ENCODE data around the gene ZNF496.

Gene ZNF496

DNA sequence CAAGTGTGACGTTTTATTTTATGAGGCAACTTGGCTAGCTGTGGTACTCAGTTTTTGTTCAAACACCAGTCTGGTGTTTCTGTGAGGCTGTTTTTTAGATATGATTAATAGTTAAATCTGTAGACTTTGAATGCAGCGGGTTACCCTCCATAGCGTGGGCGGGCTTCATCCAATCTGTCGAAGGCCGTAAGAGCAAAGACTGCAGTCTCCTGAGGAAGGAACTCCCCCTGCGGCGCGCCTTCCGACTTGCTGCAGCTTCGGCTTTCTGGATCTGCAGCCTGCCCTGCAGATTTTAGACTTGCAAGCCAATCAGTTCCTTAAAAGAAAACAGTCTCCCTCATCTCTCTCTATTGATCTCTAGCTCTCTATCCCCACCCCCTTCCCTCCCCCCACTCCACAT is 4.2 kb upstream of the ZNF496 start:
- no peaks in the 10 kb centered on the region for H3K27me3 ChIP-seq (ENCODE audit: control insufficient read depth, insufficient read depth, low read length)
- H3K9me3 ChIP-seq (replicated peaks; ENCODE audit: low read length) = no peaks in the 10 kb centered on the region
- H3K4me3 ChIP-seq (ENCODE audit: low read length) = no peak overlapping the region
- H3K4me1 ChIP-seq (ENCODE audit: control insufficient read depth, insufficient read depth, low read length) = peaks cover 22% of the 10 kb centered on the region
- no peak overlapping the region for H3K9ac ChIP-seq (ENCODE audit: low read depth, low read length)
- no peak overlapping the region for H3K4me2 ChIP-seq (ENCODE audit: low read length)
- peaks cover 16% of the 10 kb centered on the region for H3K36me3 ChIP-seq (ENCODE audit: insufficient read depth, low read length)

DNA sequence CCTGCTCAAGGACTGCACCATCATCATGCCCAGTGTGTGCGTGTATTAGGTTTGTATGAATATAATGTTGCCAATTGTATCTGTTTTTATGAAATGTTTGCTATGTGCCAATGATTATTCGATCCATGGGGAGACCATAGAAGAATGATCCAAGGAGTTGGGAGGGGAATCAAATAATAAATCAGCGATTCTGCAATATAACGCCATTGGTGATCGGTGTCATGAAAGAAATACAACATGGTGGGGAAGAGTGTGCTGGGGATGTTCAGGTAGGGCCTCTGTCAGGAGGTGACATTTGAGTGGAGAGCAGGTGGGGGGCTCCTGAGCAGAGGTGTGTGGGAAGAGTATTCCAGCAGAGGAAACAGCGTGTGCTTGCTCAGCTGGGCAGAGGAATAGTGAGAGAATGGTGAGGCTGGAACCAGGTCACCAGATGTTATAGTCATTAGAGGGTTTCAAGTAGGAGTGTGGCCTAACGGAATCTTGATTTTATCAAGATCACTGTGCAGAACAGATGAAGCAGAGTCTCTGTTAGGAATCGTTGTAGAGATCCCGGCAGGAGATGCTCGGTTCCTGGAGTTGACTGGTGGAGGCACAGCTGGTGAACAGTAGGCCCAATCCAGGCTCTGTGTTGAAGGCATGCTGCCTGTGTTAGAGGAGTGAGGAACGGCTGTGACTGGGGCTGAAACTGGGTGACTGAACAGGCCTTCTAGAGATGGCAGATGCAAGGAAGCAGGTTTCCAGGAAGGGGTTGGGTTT is 2.9 kb upstream of the ZNF496 start:
- Histone ChIP-seq H3K4me1 (ENCODE audit: control insufficient read depth, insufficient read depth, low read length) (peaks cover 31% of the 10 kb centered on the region), H3K4me3 (ENCODE audit: low read length) (no peak overlapping the region), H3K36me3 (ENCODE audit: insufficient read depth, low read length) (peaks cover 14% of the 10 kb centered on the region), H3K27me3 (ENCODE audit: control insufficient read depth, insufficient read depth, low read length) (no peaks in the 10 kb centered on the region), H3K4me2 (ENCODE audit: low read length) (no peak overlapping the region), H3K9me3 (replicated peaks; ENCODE audit: low read length) (no peaks in the 10 kb centered on the region), H3K9ac (ENCODE audit: low read depth, low read length) (no peak overlapping the region)

GRCh38 chr1:247332623-247333361 is 1.1 kb upstream of the ZNF496 start:
- H3K9ac ChIP-seq (ENCODE audit: low read depth, low read length) = peak overlapping the region; percentile 99
- peaks cover 22% of the 10 kb centered on the region for H3K4me1 ChIP-seq (ENCODE audit: control insufficient read depth, insufficient read depth, low read length)
- peak overlapping the region; percentile 97 for H3K4me3 ChIP-seq (ENCODE audit: low read length)
- no peaks in the 10 kb centered on the region for H3K27me3 ChIP-seq (ENCODE audit: control insufficient read depth, insufficient read depth, low read length)
- H3K36me3 ChIP-seq (ENCODE audit: insufficient read depth, low read length) = peaks cover 30% of the 10 kb centered on the region
- H3K4me2 ChIP-seq (ENCODE audit: low read length) = peak overlapping the region; percentile 94
- no peaks in the 10 kb centered on the region for H3K9me3 ChIP-seq (replicated peaks; ENCODE audit: low read length)

- Histone ChIP-seq H3K4me2 (ENCODE audit: low read length) (peak overlapping the region; percentile 94), H3K9ac (ENCODE audit: low read depth, low read length) (peak overlapping the region; percentile 99), H3K4me3 (ENCODE audit: low read length) (peak overlapping the region; percentile 97), H3K27me3 (ENCODE audit: control insufficient read depth, insufficient read depth, low read length) (no peaks in the 10 kb centered on the region), H3K4me1 (ENCODE audit: control insufficient read depth, insufficient read depth, low read length) (peaks cover 22% of the 10 kb centered on the region), H3K9me3 (replicated peaks; ENCODE audit: low read length) (no peaks in the 10 kb centered on the region), H3K36me3 (ENCODE audit: insufficient read depth, low read length) (peaks cover 35% of the 10 kb centered on the region)
Measured at GRCh38 chr1:247332215-247332622, 552 bp upstream of the ZNF496 start.

DNA sequence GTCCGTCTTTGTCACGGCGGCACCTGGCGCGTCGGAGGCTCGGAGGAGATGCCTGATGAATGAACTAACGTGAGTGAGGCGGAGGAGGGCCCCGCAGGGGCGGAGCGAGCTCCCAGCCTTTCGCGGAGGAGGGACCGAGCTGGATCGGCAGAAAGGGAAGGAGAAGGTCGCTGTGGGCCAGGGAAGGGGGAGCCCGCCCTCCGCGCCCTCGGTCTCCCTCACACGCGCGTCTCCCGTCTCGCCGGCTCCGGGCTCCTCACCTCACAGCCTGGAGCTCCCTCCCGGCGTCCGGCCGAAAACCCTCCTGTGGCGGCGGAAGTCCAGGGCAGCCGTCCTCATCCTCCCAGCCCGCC is 519 bp downstream of the ZNF496 start:
- Histone ChIP-seq H3K4me2 (ENCODE audit: low read length) (peak overlapping the region; percentile 94), H3K9me3 (replicated peaks; ENCODE audit: low read length) (no peaks in the 10 kb centered on the region), H3K4me3 (ENCODE audit: low read length) (peak overlapping the region; percentile 97), H3K36me3 (ENCODE audit: insufficient read depth, low read length) (peaks cover 42% of the 10 kb centered on the region), H3K9ac (ENCODE audit: low read depth, low read length) (peak overlapping the region; percentile 99), H3K4me1 (ENCODE audit: control insufficient read depth, insufficient read depth, low read length) (peaks cover 22% of the 10 kb centered on the region), H3K27me3 (ENCODE audit: control insufficient read depth, insufficient read depth, low read length) (no peaks in the 10 kb centered on the region)

DNA sequence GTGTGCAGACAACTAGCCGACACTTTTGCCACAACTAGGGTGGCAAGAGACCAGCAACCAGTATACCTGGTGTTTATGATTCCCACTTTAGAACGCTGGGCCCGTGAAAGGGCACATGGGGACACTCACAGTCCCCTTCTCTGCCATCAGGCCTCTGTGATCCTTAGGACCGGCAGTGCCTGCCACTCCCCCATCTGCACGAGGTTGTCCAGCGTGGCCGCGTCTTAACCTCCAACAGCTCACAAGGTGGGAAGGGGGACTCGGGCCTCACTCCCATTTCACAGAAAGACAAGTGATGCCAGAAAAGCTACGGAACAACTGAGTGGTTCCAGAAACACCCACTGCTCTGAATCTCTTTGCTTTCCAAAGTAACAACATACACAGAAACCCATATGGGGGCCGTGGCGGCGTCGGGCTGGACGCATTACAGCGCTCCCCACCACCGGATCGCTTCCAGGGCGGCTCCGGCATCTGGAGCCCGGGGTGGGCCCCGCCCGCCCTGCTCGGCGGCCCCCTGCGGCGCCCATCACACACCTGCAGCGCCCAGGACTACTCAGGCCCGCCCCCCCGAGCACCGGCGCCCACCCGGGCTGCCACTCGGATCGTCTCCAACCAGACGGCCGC is 1.0 kb downstream of the ZNF496 start:
- H3K4me3 ChIP-seq (ENCODE audit: low read length) = peak overlapping the region; percentile 97
- peak overlapping the region; percentile 94 for H3K4me2 ChIP-seq (ENCODE audit: low read length)
- H3K36me3 ChIP-seq (ENCODE audit: insufficient read depth, low read length) = peaks cover 43% of the 10 kb centered on the region
- no peaks in the 10 kb centered on the region for H3K27me3 ChIP-seq (ENCODE audit: control insufficient read depth, insufficient read depth, low read length)
- H3K9ac ChIP-seq (ENCODE audit: low read depth, low read length) = peak overlapping the region; percentile 99
- no peaks in the 10 kb centered on the region for H3K9me3 ChIP-seq (replicated peaks; ENCODE audit: low read length)
- H3K4me1 ChIP-seq (ENCODE audit: control insufficient read depth, insufficient read depth, low read length) = peaks cover 22% of the 10 kb centered on the region

DNA sequence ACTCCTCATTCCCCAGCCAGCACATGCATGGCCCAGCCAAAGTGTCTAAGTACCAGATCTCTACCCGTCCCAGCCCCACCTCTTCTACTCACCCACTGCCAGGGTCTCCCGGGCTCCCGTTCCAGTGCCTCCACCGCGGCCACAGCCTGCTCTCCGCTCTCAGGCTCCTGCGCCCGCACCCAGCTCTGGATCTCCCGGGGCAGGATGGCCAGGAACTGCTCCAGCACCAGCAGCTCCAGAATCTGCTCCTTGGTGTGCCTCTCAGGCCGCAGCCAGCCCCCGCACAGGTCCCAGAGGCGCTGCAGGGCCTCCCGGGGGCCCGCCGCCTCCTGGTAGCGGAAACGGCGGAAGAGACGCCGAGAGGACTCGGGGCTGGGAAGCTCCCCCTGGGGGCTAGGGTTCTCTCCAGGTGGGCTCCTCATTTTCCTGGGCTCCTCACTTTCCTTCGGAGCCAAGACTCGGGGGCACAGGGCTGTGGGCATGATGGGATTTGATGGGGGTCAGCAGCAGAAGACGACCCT is 2.5 kb downstream of the ZNF496 start:
- no peak overlapping the region for H3K4me2 ChIP-seq (ENCODE audit: low read length)
- no peaks in the 10 kb centered on the region for H3K9me3 ChIP-seq (replicated peaks; ENCODE audit: low read length)
- no peak overlapping the region for H3K4me3 ChIP-seq (ENCODE audit: low read length)
- H3K4me1 ChIP-seq (ENCODE audit: control insufficient read depth, insufficient read depth, low read length) = peaks cover 22% of the 10 kb centered on the region
- H3K36me3 ChIP-seq (ENCODE audit: insufficient read depth, low read length) = peaks cover 49% of the 10 kb centered on the region
- no peaks in the 10 kb centered on the region for H3K27me3 ChIP-seq (ENCODE audit: control insufficient read depth, insufficient read depth, low read length)
- H3K9ac ChIP-seq (ENCODE audit: low read depth, low read length) = no peak overlapping the region

DNA sequence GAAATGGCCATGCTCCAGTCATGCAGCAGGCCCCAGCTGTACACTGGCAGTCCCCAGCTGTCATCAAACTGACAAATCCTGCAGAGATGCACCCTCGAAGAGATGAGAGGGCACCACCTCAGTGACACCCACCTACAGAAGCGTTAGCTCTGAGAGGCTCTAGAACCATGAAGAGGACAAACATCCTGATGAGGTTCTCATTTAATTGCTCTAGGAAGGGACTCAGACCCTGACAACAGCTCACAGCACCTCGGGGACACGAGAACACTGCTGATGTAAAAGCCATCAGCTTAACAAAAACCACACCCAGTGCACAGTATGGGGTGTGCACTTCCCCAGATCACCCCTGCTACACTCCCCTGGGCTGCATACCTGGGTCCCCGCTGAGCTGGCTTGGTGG is 3.4 kb downstream of the ZNF496 start:
- peaks cover 17% of the 10 kb centered on the region for H3K4me1 ChIP-seq (ENCODE audit: control insufficient read depth, insufficient read depth, low read length)
- H3K4me2 ChIP-seq (ENCODE audit: low read length) = no peak overlapping the region
- H3K4me3 ChIP-seq (ENCODE audit: low read length) = no peak overlapping the region
- no peaks in the 10 kb centered on the region for H3K9me3 ChIP-seq (replicated peaks; ENCODE audit: low read length)
- no peak overlapping the region for H3K9ac ChIP-seq (ENCODE audit: low read depth, low read length)
- peaks cover 45% of the 10 kb centered on the region for H3K36me3 ChIP-seq (ENCODE audit: insufficient read depth, low read length)
- no peaks in the 10 kb centered on the region for H3K27me3 ChIP-seq (ENCODE audit: control insufficient read depth, insufficient read depth, low read length)

DNA sequence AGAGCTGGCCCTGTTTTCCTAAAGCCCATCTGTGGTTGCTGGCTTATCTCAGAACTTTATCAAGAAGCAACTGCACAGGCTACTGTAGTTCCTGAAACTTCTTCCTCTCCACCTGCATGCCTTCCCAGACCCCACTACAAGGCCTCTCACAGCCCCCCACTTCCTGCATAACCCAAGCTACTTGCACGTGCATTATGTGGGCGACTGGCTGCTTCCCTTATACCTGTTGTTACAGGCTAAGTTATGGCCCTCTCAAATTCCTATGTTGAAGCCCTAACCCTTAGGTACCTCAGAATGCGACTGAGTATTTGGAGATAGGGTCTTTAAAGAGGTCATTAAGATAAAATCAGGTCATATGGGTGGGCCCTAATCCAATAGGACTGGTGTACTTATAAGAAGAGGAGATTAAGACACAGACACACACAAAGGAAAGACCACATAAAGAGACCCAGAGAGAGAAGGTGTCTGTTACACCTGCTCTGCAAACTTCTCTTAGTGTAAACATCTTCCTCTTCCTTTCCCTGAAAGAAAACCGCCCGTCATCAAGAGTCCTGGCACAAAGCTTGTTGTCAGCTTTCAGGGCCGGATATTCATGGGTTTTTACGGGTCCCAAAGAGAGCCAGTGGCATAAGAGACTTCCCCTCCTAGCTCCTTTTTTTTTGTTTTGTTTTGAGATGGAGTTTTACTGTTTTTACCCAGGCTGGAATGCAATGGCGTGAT is 5.1 kb downstream of the ZNF496 start:
- H3K36me3 ChIP-seq (ENCODE audit: insufficient read depth, low read length) = peaks cover 62% of the 10 kb centered on the region

DNA sequence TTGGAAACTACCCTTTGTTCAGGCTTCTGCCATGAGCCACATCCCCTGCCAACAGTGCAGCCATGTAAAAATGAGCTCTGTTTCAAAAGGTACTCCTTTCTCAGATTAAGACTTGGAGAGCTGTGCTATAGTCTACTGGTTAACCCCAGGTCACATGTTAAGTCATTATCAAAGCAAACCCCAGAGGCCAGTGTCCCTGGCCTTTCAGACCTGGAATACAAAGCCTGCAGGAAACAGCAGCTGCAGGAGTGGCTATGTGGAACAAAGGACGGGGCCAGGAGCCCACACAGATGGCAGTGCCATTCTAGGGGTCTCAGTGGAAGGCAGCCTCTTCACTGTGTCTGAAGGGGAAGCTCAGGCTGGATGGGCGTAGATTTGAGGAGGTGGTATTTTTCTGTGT is 6.7 kb downstream of the ZNF496 start:
- Histone ChIP-seq H3K9ac (ENCODE audit: low read depth, low read length) (no peak overlapping the region), H3K4me1 (ENCODE audit: control insufficient read depth, insufficient read depth, low read length) (no peaks in the 10 kb centered on the region), H3K36me3 (ENCODE audit: insufficient read depth, low read length) (peaks cover 73% of the 10 kb centered on the region), H3K9me3 (replicated peaks; ENCODE audit: low read length) (no peaks in the 10 kb centered on the region), H3K4me3 (ENCODE audit: low read length) (no peak overlapping the region), H3K4me2 (ENCODE audit: low read length) (no peak overlapping the region), H3K27me3 (ENCODE audit: control insufficient read depth, insufficient read depth, low read length) (no peaks in the 10 kb centered on the region)

More for the DNA sequence above, 5.1 kb downstream of the ZNF496 start:
- Histone ChIP-seq H3K4me3 (ENCODE audit: low read length) (no peak overlapping the region), H3K9ac (ENCODE audit: low read depth, low read length) (no peak overlapping the region), H3K9me3 (replicated peaks; ENCODE audit: low read length) (no peaks in the 10 kb centered on the region), H3K27me3 (ENCODE audit: control insufficient read depth, insufficient read depth, low read length) (no peaks in the 10 kb centered on the region), H3K4me2 (ENCODE audit: low read length) (no peak overlapping the region), H3K4me1 (ENCODE audit: control insufficient read depth, insufficient read depth, low read length) (peaks cover 10% of the 10 kb centered on the region)

DNA sequence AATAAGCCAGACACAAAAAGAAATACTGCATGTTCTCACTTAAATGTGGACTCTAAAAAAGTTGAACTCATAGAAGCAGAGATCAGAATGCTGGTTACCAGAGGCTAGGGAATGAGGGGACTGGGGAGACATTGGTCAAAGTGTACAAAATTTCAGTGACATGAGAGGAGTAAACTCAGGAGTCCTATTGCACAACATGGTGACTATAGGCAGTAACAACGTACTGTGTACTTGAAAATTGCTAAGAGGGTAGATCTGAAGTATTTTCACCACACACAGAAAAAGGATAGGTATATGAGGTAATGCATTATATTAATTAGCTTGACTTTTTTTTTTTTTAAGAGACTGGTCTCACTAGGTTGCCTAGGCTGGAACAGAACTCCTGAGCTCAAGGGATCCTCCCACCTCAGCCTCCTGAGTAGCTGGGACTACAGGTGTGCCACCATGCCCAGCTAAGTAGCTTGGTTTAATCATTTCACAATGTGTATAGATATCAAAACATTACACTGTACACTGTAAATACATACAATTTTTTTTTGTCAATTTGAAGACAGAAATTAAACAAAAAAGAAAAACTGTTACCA is 7.4 kb downstream of the ZNF496 start:
- Histone ChIP-seq H3K4me2 (ENCODE audit: low read length) (no peak overlapping the region), H3K4me3 (ENCODE audit: low read length) (no peak overlapping the region), H3K4me1 (ENCODE audit: control insufficient read depth, insufficient read depth, low read length) (no peaks in the 10 kb centered on the region), H3K27me3 (ENCODE audit: control insufficient read depth, insufficient read depth, low read length) (no peaks in the 10 kb centered on the region), H3K9me3 (replicated peaks; ENCODE audit: low read length) (no peaks in the 10 kb centered on the region), H3K9ac (ENCODE audit: low read depth, low read length) (no peak overlapping the region), H3K36me3 (ENCODE audit: insufficient read depth, low read length) (peaks cover 71% of the 10 kb centered on the region)
